HG02973 (cell line): ENCODE data around the gene DDX1.
"Not testable (repeated sequence)": the region's sequence is repeated elsewhere in the genome, so short reads cannot be mapped to it uniquely, and the experiment has no call there.

ENCODE experiments used
- ATAC-seq: cut with Tn5 transposase; IDR thresholded peaks from one replicate; pipeline ENCODE4 v1.9.1; 2021; ENCODE audit warnings: moderate library complexity; ENCODE audit not compliant: unreplicated experiment

The DDX1 gene

GRCh38 chr2:15672961-15673918 is 81.6 kb downstream of the DDX1 start:
- no peak for ATAC-seq

GRCh38 chr2:15673919-15674636 is 82.4 kb downstream of the DDX1 start:
- no peak for ATAC-seq

DNA sequence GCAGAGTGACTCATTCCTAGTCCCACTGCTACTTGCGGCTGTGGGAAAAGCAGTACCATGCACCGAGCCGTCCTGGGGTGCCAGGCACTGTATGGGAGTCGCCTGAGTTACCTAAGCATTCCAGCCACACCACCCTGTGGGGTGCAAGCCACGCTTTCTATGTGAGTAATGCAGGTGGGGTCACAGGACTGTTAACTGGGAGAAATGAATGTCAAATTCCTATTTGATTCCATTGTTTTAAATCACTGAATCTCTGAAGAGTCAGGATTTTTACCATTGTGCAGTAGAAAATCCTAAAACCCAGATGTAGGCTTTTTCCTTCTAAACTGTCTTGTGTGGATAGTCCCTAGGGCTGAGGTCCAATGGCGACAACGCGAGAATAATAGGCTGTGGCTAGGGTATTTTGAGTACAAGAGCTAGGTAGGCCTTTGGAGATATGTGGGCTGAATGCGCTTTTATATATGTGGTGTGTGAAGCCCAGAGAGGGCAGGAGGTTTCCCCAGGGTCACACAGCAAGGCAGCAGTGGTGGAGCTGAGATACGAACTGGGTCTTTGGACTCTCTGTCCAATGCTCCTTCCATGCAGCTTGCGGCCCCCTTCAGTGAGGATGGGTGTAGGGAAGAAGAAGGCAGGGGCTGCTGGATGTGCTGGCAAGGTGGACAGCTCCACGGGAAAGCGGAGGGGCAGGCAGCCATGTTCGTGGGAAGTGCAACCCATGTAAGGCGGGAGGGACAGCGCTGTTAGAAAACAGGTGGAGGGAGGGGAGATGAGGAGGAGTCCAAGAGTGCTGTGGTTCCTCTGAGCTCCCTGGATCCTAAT is 83.2 kb downstream of the DDX1 start:
- ATAC-seq = no peak

DNA sequence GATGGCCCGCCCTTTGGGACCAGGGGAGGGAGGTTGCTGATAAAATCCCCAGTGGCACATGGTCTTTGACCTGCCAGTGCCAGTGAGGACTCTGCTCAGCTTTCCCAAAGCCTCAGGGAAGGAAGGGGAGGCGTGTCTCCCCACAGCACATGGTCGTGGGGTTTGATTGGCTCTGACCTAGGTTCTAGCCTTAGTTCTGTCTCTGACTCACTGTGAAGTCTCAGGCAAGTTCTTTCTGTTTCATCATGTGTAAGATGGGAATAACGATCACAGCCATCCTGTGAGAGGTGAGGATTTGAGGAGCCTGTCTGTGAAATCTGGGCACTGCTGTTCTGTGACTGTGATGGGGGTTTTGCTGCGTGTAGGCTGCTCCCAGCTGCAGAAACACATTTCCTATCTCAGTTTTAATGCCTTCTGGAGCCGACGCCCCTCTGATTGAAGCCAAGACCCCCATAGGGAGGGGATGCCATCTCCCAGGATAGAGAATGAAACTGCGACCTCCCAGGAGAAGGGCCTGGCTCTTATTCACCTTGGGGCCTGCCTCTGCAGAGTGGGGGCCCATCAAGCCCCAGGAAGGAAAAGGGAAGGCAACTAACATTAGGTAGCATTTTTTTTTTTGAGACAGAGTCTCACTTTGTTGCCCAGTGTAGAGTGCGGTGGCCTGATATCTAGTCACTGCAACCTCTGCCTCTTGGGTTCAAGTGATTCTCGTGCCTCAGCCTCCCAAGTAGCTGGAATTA is 84.0 kb downstream of the DDX1 start:
- ATAC-seq = no peak

DNA sequence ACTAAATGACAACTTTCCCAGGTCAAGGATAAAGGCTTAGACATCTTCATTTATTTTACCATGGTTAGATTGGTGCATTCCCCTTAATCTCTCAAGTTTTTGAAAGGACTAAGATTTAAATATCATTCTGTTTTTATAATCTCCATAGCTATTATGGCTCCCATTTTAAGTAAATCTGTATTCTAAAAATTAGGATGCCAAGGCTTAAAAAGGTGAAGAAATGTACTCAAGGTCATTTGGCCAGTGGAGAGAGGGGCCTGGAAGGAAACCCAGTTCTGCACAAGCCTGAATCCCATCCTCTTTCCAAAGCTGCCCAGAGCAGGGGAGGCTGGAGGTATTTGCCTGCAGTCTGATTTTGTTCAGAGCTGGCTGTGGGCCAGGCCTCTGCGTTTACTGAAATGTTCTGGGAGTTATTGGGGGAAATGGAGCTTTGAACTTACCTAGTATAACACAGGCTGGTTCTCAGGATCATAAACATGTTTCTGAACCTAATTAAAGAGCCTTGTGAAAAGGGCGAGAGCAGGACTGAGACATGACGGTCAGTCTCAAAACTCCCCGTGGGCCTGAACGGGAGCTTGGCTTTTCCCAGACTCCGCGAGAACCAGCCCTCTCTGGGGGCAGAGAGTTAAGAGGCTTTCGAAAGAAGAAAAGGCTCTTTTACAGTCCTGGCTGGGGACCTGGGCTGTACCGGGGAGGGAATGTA is 85.6 kb downstream of the DDX1 start:
- ATAC-seq = no peak

DNA sequence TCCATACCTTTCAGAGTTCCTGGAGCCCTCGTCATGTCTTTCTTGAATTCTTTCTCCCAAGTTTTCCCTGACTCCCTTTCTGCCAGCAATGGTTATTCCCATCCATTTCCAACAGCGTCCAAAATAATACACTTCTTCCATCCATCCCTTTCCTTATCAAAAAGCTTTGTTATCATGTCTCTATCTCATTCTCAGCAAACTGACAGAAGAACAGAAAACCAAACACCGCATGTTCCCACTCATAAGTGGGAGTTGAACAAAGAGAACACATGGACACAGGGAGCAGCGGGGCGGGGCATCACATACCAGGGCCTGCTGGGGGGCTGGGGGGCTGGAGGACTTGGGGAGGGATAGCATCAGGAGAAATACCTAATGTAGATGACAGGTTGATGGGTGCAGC is 86.7 kb downstream of the DDX1 start:
- ATAC-seq = no peak

- ATAC-seq = no peak
Observed at GRCh38 chr2:15678909-15679308, 87.2 kb downstream of the DDX1 start.

DNA sequence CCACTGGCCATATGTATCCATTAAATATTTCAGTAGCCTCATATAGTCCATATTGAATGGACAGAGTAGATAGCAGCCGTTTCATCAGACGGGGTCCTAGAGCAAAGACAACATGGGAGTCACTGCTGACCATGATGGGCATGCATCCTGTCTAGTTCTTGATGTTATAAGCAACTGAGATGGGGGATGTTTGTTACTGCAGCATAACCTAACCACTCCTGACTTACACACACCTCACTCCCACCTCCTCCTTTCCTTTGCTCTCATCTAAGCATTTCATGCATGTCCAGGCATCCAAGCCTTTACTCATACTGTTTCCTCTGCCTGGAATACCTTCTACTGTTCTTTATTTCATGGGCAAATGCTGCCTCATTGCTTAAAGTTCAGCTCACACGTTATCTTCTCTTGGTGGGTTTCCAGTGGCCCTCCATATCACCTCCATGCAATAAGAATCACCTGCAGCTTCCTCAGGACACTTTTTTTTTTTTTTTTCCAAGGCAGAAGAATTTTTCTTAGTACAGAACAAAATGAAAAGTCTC is 87.8 kb downstream of the DDX1 start:
- no peak for ATAC-seq

DNA sequence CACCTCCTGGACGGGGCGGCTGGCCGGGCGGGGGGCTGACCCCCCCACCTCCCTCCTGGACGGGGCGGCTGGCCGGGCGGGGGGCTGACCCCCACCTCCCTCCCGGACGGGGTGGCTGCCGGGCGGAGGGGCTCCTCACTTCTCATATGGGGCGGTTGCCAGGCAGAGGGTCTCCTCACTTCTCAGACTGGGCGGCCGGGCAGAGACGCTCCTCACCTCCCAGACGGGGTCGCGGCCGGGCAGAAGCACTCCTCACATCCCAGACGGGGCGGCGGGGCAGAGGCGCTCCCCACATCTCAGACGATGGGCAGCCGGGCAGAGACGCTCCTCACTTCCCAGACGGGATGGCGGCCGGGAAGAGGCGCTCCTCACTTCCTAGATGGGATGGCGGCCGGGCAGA is 88.5 kb downstream of the DDX1 start:
- not testable (repeated sequence) for ATAC-seq
